RKO (cell line): ENCODE data around the gene PLAC1.

Experiments
- DNase-seq: peaks from one replicate; pipeline ENCODE4 v3.0.0-alpha.2; 2016; ENCODE audit warnings: low spot score

PLAC1 gene

GRCh38 chrX:134543288-134543687 lies 115.0 kb downstream of the PLAC1 start:
- DNase-seq, result no peak

- no peak for DNase-seq
Measured at GRCh38 chrX:134542485-134542884, 115.8 kb downstream of the PLAC1 start.

GRCh38 chrX:134541906-134542305 lies 116.4 kb downstream of the PLAC1 start:
- DNase-seq, result no peak

GRCh38 chrX:134538316-134538715 lies 120.0 kb downstream of the PLAC1 start:
- DNase-seq, result no peak

- no peak for DNase-seq
Measured at GRCh38 chrX:134537179-134537955, 120.9 kb downstream of the PLAC1 start.

- DNase-seq, result no peak
Measured at GRCh38 chrX:134533952-134534351, 124.3 kb downstream of the PLAC1 start.

GRCh38 chrX:134533352-134533751 lies 124.9 kb downstream of the PLAC1 start:
- DNase-seq, result no peak

GRCh38 chrX:134530845-134531244 lies 127.4 kb downstream of the PLAC1 start:
- DNase-seq, result no peak

GRCh38 chrX:134529481-134529880 lies 128.8 kb downstream of the PLAC1 start:
- DNase-seq, result no peak

- DNase-seq, result no peak
Measured at GRCh38 chrX:134528960-134529359, 129.3 kb downstream of the PLAC1 start.

- DNase-seq, result peak; percentile 10
Measured at GRCh38 chrX:134526399-134526798, 131.9 kb downstream of the PLAC1 start.

GRCh38 chrX:134525086-134525792 lies 133.0 kb downstream of the PLAC1 start:
- DNase-seq, result no peak

- DNase-seq, result no peak
Measured at GRCh38 chrX:134524181-134524580, 134.1 kb downstream of the PLAC1 start.

- peak; percentile 76 for DNase-seq
Measured at GRCh38 chrX:134520860-134521390, 137.3 kb downstream of the PLAC1 start.
